Breast epithelium (tissue), 3 donors: ENCODE data around the gene CALM1.

Experiments used
- CTCF ChIP-seq, 3 donors: fragments of 450-650 bp; IDR thresholded peaks; one replicate each; pipeline ENCODE4 v1.5.1; 2016 to 2017; ENCODE audit warnings: antibody characterized with exemption in 3 of 3, mild to moderate bottlenecking in 3 of 3, moderate library complexity in 3 of 3
- POLR2A ChIP-seq: fragments of 450-650 bp; IDR thresholded peaks from one replicate; pipeline ENCODE4 v1.6.1; 2016; ENCODE audit warnings: antibody characterized with exemption, mild to moderate bottlenecking, moderate library complexity
- POLR2AphosphoS5 ChIP-seq, 3 donors: sonication (generic); formaldehyde crosslinking; IDR thresholded peaks; one replicate each; pipeline ENCODE4 v1.6.1; 2017; ENCODE audit warnings: antibody characterized with exemption in 3 of 3

- TF ChIP-seq CTCF (IDR thresholded peaks at IDR 0.05) (no peak), POLR2AphosphoS5 (IDR thresholded peaks at IDR 0.05) (no peak), POLR2A (no peak)
Observed at GRCh38 chr14:90454041-90455000, 57.5 kb downstream of the CALM1 start.
